ENCODE measurements around the gene GEMIN2.
A peak's percentile ranks its signal among the peaks of the same experiment; 100 is the strongest.
"Not testable (repeated sequence)": the region's sequence is repeated elsewhere in the genome, so short reads cannot be mapped to it uniquely, and the experiment has no call there.

The GEMIN2 gene

DNA sequence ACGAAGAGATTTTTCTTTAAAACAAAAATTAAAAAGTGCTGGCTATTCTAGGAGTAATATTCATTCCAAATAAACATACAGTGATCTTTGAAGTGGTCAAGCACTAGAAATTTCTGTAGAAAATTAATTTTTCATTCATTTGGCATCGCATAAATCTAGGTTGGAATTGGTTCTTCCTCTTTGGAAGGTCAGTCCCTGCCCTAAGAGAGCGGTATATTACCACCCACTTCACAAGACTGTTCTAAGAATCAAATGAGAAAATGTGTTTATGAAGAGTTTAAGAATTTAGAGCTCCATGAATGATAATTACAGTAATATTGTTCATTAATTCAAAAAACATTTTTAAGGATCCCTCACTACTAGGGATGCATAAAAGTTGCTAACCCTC lies 444 bp upstream of the GEMIN2 start:
- DNase-seq: no peak

DNA sequence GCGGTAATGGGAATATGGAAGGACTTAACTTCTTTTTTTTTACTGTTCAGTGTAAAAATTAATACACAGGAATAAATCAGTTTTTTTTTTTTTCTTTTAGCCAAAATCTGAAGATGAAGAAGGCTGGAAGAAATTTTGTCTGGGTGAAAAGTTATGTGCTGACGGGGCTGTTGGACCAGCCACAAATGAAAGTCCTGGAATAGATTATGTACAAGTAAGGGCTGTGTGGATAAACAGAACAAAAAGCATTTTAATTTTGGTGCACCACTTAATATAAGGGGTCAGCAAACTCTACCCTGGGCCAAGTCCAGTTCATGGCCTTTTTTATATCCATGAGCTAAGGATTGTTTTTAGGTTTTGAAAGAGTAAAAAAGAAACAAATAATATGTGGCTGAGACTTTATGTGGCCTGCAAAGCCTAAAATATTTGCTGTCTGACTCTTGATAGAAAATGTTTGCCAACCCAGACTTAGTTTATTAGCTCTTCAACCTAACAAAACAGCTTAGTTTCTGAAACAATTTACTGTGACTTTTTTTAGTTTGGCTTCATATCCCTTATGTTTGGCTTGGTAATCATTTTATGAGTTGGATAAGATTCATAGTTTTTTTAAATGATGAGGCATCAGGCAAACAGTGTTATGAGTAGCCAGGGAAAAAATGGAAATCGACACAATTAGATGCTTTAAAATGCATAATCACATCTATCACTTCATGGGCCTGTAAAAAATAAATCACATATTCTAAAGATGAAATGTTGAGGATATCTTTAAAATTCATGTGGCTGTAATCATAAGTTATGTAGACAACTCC lies 8.4 kb downstream of the GEMIN2 start:
- DNase-seq: no peak

DNA sequence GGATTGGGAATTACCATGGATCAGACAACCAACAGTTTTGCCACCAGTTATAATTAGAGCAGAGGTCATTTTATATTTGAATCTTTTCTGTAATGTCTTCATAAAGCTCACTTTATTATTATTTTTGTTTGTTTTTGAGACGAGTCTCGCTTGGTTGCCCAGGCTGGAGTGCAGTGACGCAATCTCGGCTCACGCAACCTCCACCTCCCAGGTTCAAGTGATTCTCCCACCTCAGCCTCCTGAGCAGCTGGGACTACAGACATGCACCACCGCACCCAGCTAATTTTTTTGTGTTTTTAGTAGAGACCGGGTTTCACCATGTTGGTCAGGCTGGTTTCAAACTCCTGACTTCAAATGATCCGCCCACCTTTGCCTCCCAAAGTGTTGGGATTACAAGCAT lies 23.7 kb downstream of the GEMIN2 start:
- not testable (repeated sequence) for DNase-seq

DNA sequence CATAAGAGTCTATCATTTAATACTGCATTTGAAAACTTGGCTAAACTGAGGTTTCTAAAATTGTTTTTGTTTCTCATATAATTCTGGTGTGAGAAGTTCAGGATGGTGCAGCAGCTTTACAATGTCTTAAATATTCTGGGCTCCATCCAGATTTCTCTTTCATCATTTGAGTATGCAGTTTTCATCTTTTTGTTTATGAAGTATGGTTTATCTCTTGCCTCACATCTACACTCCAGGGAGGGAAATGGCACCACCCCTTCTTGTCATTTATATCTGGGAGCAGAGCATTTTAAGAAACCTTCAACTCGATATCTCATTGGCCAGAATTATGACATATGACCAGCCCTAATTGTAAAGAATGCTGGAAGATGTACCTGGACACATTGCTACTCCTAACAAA lies 24.3 kb downstream of the GEMIN2 start:
- DNase-seq: no peak

DNA sequence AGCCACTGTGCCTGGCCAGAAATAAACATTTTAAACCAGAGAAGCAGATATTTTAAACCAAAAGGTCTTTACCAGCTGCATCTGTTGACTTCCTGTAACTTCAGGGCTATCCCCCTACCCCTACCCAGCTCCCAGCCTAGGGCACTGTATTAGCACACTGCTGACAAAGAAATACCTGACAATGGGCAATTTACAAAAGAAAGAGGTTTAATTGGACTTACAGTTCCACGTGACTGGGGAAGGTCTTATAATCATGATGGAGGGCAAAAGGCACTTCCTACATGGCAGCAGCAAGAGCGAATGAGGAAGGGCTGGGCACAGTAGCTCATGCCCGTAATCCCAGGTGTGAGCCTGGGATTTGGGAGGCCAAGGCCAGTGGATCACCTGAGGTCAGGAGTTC lies 26.0 kb downstream of the GEMIN2 start:
- DNase-seq: no peak

DNA sequence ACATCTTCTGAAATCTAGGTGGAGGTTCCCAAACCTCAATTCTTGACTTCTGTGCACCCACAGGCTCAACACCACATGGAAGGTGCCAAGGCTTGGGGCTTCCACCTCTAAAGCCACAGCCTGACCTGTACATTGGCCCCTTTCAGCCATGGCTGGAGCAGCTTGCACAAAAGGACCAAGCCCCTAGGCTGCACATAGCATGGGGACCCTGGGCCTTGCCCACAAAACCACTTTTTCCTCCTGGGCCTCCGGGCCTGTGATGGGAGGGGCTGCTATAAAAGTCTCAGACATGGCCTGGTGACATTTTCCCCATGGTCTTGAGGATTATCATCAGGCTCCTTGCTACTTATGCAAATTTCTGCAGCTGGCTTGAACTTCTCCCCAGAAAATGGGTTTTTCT lies 27.5 kb downstream of the GEMIN2 start:
- not testable (repeated sequence) for DNase-seq

DNA sequence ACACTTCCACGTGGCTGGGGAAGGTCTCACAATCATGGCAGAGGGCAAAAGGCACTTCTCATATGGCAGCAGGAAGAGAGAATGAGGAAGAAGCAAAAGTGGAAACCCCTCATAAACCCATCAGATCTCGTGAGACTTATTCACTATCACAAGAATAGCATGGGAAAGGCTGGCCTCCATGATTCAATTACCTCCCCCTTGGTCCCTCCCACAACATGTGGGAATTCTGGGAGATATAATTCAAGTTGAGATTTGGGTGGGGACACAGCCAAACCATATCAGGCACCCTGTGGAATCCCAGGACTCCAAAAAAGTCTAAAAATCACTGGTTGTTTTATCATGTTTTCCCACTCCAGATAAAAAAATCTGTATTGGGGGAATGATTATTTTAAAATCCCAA lies 29.1 kb downstream of the GEMIN2 start:
- DNase-seq: not testable (repeated sequence)

DNA sequence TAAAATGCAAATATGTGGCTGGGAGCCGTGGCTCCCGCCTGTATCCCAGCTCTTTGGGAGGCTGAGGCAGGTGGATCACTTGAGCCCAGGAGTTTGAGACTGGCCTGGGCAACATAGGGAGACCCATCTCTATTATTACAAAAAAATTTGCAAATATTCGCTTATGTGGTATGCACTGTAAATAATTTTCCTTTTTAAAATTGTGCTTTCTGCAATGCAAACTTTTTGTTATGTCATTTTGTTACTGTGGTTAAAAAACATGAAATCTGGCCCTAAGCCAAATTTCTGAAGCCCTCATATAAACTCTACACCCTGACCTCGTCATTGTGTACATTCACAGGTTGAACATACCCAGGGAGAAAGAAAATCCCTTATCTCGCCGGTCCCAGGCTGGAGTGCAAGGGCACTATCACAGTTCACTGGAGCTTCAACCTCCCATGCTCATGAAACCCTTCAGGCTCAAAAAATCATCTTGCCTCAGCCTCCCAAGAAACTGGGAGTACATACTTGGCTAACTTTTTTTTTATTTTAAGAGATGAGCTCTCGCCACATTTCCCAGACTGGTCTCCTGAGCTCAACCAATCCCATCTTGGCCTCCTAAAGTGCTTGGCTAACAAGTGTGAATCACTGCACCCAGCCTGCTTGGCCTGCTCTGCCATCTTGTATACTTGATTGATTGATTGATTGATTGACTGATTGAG lies 31.3 kb downstream of the GEMIN2 start:
- DNase-seq: no peak

DNA sequence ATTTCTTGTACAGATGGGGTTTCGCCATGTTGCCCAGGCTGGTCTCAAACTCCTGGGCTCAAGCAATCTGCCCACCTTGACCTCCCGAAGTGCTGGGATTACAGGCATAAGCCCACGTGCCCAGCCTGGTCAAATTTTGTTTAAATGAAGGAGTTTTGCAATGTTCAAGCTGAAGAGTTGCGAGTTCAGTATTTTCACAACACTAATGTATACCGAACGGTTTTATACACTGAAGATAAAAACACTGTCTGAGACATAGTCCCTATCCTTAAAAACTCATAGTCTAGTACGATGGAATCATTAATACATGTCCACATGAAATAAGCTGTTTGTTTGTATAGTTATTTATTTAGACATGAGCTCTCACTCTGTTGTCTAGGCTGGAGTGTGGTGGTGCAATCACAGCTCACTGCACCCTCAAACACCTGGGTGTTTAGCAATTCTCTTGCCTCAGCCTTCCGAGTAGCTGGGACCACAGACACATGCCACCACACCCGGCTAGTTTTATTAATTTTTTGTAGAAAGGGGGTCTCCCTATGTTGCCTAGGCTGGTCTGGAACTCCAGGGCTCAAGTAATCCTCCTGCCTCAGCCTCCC lies 40.6 kb downstream of the GEMIN2 start:
- DNase-seq: no peak

DNA sequence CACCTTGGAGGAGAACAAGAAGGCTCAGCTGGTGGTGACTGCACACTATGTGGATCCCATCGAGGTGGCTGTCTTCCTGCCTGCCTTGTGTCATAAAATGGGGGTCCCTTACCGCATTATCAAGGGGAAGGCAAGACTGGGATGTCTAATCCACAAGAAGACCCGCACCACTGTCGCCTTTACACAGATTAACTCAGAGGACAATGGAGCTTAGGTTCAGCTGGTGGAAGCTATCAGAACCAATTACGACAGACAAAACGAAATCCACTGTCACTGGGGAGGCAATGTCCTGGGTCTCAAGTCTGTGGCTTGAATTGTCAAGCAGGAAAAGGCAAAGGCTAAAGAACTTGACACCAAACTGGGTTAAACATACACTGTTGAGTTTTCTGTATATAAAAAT lies 43.4 kb downstream of the GEMIN2 start:
- no peak for DNase-seq

DNA sequence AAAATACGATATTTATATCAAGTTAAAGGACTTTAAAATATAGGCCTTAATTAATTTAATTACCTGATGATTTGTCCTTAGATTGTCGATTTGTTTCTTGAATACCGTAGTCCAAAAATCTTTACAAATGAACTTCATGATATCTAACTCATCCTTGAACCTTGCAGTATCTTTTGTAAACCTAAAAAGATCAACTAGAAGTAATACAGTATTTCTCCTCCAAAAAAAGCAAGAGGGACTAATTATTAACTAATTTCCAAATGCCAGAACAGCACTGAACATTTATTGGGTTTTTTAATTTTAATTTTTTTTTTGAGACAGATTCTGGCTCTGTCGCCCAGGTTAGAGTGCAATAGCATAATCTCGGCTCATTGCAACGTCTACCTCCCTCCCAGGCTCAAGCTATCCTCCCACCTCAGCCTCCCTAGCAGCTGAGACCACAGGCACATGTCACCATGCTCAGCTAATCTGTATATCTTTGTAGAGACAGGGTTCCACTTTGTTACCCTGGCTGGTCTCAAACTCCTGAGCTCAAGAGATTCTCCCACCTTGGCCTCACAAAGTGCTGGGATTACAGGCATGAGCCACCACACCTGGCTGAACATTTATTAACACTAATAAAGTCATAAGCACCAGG lies 44.2 kb downstream of the GEMIN2 start:
- no peak for DNase-seq

DNA sequence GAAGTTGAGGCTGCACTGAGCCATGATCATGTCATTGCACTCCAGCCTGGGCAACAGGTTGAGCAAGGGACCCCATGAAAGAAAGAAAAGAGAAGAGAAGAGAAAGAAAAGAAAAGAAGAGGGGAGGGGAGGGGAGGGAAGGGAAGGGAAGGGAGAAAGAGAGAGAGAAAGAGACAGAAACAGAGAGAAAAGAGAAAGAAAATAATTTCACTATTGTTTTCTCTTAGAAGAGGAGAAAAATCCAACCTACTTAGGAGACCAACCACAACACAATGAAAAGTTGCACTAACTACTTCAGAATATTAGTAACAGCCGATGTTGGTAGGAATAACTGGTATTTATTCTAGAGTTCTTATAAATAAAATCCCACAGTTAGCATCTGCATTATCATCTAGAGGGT lies 46.4 kb downstream of the GEMIN2 start:
- no peak for DNase-seq

DNA sequence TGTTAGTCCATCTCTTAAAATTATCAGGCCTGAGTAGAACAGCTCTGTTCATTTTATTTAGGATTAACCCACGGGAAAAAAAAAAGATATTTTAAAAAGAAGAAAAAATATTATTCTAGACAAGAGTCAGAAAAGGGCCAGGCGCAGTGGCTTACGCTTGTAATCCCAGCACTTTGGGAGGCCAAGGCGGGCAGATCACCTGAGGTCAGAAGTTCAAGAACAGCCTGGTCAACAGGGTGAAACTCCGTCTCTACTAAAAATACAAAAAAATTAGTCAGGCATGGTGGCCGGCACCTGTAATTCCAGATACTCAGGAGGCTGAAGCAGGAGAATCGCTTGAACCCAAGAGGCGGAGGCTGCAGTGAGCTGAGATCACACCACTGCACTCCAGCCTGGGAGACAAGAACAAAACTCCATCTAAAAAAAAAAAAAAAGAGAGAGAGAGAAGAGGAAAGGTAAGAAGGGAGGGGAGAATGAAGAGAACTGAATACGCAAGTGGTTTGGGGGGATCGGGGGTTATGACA lies 53.7 kb downstream of the GEMIN2 start:
- not testable (repeated sequence) for DNase-seq

DNA sequence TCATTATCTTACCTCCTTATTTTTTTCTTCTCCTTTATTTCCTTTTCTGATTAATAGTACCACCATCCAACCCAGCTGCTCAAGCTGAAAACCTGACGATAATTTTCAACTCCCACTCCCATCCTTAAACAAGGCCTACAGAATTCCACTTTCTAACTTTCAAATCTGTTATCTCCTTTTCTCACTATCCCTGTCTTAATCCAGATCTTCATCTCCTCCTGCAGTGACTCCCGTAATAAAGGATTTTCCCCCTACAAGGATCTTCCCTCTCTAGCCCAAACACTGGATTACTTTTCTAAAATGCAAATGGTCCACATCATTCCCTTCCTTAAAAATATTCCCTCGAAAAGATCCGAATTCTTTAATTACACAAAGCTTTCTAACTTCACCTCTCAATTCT lies 54.5 kb downstream of the GEMIN2 start:
- no peak for DNase-seq

DNA sequence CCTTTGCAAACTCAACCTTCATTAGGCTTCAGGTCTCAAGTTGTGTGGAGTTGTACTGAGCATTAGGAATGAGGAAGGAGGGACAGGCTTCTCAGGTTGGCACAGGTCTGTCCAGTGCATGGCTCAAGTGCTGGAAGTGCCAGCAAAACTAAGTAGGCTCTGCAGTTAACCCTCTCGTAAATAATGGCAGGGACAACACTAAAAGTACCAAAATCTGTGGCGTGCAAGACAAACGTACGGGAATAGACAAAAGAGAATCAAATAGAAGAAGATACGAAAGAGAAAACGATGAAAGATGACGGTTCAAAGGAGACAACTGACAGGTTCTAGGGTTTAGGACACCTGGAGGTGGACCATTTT lies 55.4 kb downstream of the GEMIN2 start:
- DNase-seq: no peak

DNA sequence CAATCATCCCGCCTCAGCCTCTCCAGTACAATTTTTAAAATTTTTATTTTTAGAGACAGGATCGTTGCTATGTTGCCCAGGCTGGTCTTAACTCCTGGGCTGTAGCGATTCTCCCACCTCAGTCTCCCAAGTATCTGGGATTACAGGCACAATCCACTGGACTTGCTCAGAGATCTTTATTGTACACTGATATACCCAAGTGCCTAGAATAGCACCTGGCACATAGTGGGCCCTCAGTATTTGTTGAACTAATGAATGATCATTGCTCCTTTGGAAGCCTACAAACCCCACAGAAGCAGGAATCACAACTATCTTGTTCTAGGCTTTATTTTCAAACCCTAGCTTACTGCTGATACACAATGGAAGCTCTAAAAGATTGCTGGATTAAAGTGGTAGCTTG lies 59.1 kb downstream of the GEMIN2 start:
- DNase-seq: no peak

DNA sequence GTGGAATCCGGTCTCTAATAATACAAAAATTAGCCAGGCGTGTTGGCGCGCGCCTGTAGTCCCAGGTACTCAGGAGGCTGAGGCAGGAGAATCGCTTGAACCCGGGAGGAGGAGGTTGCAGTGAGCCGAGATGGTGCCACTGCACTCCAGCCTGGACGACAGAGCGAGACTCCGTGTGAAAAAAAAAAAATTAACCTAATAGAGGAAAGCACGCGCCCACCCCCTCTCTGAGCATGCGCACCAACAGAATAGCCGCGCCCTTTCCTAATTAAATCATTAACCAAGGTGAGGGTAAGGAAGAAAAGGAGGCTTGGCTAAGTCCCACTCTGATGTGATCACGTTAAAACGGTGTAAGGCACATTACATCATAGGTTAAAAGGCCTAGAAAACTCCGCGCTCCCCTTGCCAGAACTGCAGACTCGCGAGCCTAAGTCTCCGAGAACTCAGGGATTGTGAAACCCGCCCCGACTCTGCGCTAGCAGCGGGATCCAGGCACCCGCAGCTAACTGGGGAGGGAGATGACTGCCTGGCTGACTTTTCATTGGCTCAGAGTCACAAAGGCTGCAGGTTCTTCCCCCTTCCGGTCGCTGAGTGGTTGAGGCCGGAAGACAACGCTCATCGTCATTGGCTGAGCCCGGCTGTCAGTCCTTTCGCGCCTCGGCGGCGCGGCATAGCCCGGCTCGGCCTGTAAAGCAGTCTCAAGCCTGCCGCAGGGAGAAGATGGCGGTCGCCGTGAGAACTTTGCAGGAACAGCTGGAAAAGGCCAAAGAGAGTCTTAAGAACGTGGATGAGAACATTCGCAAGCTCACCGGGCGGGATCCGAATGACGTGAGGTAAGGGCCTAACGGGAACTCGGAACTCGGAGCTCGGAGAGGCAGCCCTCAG lies 60.7 kb downstream of the GEMIN2 start, which contains the start of gene PNN:
TSS of gene PNN (plus strand) at position 695 of the 885 bp plus-strand sequence. CDS start at position 721, 26 bp downstream.
- DNase-seq: peak; percentile 98 to 99

DNA sequence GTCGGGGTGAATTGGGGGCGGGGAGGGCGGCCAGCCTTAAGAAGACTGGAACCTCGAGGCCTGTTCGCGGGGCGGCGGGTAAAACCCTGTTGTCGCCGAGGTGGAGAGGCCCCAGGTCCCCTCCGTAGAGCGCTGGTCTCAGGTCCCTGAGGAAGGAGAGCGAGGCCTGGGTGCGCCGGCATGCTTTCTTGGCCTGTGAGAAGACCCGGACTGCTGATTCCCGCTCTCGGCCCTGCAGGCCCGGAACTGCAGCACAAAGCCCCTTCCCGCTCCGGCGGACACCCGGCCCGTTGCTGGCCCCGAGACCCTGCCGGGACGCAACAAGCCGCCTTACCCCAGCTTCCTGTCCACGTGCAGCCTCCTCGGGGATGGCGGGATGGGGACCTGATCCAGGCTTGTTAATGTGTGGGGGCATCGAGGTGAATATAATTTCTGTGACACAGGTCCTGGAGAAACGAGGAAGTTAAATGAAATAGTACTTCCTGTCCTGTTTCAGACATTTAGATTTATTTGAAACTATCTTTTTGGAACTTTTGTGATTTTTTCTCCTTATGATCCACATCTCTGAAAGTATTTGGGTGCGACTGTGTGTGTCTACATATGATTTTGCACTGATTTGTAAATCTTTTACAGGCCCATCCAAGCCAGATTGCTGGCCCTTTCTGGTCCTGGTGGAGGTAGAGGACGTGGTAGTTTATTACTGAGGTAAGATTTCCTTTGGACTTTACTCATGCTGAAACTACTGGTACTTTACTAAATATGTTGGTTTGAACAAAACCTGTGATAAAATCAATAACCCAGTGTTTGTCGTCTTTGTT lies 61.5 kb downstream of the GEMIN2 start:
- DNase-seq: peak in 1 of 2 donors; percentile 24

DNA sequence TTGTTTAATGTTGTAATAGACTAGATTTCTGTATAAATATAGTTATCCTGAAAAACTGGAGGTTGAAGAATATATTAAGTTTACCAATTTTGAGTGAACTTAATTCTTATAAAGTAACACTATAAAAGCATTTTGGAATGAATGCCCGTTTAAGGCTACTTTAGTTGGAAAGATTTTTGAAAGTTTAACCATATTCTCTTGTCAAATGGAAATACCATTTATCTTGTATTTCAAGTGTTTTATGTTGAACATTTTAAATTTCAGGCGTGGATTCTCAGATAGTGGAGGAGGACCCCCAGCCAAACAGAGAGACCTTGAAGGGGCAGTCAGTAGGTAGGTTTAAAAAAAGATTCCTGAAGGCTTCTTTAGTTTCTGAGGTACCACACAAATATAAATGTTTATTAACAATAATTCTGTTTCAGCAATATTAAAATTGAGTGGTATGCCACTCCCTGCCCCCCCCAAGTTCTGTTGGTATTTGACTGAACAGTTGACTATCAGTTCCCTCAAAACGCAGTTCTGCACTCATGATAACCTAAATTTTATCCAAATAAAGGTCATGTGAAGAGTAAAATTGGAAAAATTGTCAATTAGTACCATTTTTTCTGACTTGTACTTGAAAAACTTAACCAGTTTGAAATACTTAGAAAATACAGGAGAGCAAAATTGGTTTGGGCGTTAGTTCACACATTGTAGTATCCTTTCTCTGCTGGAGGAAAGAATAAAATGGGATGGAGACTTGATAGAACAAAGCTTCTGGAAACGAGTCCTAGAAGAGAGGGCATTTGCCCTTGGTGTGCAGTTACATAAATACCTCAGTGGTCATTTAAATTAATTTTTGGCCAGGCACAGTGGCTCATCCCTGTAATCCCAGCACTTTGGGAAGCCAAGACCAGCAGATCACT lies 62.4 kb downstream of the GEMIN2 start:
- no peak for DNase-seq

DNA sequence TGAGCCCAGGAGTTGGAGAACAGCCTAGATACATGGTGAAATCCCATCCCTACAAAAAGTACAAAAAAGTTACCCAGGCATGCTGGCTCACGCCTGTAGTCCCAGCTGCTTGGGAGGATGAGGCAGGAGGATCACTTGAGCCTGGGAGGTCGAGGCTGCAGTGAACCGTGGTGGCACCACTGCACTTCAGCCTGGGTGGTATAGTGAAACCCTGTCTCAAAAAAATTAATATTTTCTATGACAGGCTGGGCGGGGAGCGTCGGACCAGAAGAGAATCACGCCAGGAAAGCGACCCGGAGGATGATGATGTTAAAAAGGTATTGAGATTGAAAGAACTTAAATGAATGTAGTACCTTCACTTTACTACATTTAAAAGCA lies 63.0 kb downstream of the GEMIN2 start:
- no peak for DNase-seq
